ENCODE measurements around the gene CENPB.
"Not testable (repeated sequence)": the region's sequence is repeated elsewhere in the genome, so short reads cannot be mapped to it uniquely, and the experiment has no call there.

CENPB gene

DNA sequence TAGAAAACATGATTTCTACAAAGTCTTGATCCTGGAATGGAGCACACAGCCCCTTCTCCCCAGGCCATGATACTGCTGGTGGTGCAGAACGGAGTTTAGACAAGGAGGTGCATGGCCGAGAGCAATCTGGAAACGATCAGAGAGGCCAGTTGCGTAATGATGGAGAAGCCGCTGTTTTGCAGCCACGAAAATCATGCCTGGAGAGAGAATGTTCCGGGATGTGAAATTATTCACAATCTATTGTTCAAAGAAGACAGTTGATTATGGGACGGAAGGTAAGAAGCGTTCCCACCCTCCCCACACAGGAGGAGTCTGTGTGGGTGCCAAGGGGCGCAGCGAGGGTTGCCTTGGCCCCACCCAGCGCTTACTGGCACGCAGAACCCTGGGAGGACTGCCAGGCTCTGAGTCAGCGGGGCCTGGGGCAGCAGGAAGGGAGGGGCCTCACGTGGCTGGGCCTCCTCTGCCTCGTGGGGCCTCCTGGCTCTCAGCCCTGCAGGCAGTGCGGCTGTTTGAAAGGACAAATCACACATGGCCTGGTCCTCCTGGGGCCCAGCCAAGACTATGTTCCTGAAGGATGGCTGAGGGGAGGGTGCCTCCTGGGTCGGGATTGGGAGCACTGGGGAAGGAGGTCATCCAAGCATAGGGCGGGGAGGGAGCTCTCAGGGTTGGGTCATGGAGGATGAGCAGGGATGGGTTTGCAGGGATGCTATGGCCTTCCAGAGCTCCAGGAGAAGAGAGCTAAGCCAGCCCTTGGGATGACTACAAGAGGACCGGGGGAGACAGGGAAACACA is 25.1 kb upstream of the CENPB start:
- DNase-seq (ENCODE audit: low spot score) = peak; percentile 98

DNA sequence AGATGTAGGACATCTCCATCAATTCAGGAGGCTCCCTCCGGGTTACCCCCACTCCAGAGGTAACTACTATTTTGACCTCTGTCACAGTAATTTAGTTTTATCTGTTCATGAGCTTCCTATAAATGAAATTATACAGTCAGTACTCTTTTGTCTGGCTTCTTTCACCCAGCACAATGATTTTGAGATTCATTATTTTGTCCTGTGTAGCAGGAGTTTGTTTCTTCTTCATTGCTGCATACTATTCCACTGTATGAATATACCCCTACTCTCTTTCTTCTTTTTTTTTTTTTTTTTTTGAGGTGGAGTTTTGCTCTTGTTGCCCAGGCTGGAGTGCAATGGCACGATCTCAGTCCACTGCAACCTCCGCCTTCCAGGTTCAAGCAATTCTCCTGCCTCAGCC is 22.0 kb upstream of the CENPB start:
- no peak for DNase-seq (ENCODE audit: low spot score)

DNA sequence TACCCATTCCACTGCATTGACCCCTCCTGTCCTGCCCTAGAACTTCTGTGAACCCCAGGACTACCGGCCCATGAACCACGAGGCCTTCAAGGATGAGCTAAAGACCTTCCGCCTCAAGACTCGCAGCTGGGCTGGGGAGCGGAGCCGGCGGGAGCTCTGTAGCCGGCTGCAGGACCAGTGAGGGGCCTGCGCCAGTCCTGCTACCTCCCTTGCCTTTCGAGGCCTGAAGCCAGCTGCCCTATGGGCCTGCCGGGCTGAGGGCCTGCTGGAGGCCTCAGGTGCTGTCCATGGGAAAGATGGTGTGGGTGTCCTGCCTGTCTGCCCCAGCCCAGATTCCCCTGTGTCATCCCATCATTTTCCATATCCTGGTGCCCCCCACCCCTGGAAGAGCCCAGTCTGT is 18.2 kb upstream of the CENPB start:
- DNase-seq (ENCODE audit: low spot score) = no peak

DNA sequence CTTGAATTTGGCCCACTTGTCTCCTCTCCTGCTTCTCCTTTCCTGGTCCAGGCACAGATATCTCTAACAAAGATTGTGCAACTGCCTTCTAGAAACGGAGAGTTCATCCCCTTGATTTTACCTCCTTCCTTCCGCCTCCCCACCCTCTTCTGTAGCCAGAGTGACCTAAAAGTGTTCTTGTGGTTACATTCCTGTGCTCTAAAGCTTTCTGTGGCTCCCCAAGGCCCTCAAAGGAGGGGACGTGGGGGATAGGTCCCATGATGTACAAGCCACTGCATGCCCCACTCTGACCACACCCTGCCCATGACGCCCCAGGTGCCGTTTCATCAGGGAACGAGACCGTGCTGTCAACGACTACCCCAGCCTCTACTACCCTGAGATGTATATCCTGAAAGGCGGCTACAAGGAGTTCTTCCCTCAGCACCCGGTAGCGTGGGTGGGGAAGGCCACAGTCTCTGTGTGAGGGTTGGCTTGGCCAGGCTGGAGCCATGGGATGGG is 17.8 kb upstream of the CENPB start:
- no peak for DNase-seq (ENCODE audit: low spot score)

DNA sequence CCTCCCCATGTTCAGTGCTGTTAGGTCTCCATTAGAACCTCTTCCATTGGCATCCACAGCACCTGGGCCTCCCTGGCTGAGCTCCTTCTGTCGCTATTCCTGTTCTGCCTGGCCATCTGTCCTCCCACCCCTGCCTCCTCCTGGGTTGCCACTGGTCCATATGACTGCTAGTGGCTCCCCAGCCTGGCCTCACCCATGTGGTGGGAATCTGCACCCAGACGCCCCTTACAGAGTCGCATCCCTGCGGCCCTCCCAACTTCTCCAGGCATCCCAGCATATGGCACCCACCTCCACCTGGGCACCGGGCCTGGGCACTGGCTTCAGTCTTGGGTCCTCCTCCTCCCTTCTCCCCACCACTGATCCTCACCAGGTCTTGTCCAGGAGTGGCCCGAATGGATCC is 17.3 kb upstream of the CENPB start:
- no peak for DNase-seq (ENCODE audit: low spot score)

DNA sequence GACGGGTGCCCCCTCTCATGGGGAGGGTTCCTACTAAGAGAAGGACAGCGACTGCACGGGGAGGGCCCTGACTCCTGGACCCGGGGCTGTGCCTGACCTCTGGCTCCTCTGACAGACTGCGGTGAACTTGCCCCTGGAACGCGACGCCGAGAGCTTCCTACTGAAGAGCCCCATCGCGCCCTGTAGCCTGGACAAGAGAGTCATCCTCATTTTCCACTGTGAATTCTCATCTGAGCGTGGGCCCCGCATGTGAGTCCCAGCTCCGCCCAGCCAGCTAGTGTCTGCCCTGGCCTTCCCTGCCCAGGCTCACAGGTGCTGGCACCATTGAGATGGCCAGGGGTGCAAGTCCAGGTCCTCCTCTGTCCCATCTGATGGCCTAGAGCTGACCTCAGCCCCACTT is 16.7 kb upstream of the CENPB start:
- DNase-seq (ENCODE audit: low spot score) = no peak

DNA sequence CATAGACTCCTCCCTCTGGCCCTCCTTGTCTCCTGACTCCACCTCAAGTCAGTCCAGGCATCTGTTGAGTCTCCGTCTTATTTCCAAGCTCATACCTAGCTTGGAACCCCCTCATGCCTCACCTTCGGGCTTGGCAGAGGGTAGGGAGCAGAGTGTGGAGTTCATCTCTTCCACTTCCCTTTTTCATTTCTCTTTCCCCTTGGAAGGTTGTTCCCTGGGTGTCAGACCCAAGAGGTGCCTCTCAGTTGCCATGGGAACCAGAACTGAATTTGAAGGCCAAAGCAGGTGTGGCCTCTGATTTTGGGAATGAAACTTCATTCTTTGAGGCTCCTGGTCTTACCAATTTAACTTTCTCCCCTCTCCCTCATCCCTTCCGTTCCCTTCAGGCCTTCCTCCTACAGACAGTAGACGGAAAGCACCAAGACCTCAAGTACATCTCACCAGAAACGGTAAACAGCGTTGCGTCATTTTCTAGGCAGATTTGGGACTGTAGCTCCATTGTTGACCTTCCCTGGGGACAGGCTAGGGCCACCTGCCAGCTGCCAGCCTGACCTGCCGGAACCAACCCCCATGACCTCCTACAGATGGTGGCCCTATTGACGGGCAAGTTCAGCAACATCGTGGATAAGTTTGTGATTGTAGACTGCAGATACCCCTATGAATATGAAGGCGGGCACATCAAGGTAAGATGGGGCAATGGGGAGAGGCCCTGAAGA is 16.1 kb upstream of the CENPB start:
- DNase-seq (ENCODE audit: low spot score) = no peak

DNA sequence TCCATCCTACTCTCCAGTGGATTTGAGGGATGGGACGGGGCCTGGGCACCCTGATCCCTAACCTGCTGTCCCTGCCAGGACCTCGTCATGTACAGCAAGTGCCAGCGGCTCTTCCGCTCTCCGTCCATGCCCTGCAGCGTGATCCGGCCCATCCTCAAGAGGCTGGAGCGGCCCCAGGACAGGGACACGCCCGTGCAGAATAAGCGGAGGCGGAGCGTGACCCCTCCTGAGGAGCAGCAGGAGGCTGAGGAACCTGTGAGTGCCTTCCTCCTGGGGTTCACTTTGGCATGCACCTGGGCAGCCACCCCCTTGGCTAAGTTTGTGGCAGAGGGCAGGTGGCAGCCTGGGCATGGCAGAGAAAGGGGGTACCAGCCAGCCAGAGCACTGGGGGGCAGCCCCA is 15.3 kb upstream of the CENPB start:
- DNase-seq (ENCODE audit: low spot score) = no peak

DNA sequence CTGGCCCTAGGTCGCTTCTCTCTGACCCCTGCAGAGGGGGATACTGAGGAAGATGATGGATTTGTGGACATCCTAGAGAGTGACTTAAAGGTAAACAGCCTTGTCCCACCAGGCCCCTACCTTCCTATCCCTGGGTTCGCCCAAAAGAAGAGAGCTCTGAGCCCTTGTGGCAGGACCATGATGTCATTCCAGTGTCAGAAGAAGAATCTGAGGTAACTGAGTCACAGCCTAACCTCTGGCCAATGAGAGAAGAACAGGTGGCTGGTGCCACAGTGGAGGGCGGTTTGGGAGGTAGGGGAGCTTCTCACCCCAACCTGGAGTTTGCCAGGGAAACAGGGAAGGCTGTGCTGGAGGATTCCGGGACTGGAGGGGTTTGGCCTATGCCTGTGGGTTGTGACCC is 14.8 kb upstream of the CENPB start:
- DNase-seq (ENCODE audit: low spot score) = no peak

DNA sequence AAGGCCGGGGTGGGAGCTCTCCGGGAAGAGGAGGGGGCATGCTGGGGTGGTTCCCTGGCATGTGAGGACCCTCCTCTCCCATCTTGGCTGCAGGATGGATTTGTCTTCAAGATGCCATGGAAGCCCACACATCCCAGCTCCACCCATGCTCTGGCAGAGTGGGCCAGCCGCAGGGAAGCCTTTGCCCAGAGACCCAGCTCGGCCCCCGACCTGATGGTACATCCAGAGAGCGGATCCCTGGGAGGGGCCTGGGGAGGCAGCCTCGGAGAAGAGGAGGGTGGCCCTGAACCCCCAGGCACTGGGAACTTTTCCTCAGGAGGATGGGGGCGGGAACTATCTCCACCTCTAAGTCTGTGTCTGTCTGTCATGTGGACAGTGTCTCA is 14.3 kb upstream of the CENPB start:
- no peak for DNase-seq (ENCODE audit: low spot score)

DNA sequence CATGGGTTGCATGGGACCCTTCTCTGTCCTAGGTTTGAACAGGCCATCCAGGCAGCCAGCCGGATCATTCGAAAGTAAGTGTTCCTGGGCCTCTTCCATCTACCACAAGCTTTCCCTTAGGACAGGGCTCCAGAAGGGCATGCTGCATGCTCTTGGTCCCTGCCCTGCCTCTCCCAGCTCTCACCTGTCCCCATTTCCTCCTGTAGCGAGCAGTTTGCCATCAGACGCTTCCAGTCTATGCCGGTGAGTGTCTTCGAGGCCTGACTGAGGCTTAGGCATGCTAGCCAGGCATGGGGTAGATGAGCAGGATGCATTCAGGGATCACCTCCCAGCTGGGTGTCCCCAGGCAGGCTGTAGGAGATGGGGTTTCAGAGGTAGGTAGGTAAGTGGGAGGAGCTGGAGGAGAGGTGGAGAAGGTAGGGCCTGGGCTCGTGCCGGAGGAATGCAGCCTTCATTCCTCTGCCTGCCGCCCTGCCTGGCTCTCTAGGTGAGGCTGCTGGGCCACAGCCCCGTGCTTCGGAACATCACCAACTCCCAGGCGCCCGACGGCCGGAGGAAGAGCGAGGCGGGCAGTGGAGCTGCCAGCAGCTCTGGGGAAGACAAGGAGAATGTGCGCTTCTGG is 13.8 kb upstream of the CENPB start:
- DNase-seq (ENCODE audit: low spot score) = no peak

DNA sequence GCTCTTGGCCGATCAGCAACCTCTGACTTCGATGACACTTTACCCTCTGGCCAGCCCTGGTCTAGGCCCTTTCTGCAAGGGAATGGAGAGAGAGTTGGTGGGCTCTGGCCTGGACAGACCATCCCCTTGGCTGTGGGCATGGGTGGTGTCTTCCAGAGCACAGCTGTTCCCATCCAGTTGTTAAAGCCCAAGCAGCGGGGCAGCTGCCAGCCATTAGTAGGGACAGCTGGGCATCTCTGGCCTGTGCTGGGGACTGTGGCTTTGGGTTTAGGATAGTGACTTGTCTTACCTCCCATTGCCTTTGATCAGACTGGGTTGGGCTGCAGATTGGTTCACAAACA is 12.3 kb upstream of the CENPB start:
- DNase-seq (ENCODE audit: low spot score) = no peak

DNA sequence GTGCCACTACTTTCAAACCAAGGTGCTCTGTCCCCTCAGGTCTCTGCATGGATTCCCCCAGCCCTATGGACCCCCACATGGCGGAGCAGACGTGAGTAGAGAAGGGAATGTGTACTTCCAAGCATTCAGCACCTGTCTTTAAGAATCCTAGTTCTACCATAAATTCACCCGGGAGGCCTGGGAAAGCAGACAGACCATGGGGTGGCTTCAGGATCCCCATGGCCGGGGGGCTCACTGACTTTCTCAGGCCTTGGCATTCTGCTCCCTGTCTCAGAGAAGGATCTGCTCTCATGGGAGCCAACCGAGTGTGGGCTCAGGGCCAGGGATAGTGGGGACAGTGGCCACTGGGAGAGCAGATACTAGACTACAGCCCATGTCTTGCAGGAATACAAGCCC is 11.8 kb upstream of the CENPB start:
- no peak for DNase-seq (ENCODE audit: low spot score)

DNA sequence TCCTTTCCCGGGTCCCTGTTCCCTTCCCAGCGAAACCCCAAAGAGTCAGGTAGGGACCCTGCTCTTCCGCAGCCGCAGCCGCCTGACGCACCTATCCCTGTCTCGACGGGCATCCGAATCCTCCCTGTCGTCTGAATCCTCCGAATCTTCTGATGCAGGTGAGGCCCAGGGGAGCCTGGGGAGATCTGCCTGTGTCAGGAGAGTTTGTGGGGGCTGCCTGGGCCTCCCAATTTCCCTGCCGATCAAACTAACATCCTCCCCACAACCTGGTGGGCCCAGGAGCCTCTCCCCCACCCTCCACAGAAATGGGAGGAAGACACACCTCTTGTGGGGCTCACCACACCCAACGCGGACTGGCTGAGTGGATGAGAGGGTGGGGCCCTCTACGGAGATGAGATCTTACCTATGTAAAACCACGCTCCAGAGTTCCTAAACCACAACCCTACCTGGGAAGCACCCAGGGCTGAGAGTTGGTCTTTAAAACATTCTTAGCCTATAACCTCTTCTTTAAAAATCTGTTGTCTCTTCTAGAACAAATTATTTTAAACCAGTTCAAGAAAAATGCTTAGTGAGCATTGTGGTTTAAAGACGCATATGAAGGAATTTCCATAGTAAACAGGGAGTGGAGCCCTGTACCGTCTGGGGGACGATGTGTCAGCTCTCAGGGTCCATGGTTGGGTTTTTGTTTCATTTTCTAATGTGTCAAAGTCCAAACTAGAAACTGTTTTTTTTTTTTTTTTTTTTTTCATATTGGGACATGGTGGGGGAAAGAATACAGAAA is 11.2 kb upstream of the CENPB start:
- peak; percentile 62 for DNase-seq (ENCODE audit: low spot score)

DNA sequence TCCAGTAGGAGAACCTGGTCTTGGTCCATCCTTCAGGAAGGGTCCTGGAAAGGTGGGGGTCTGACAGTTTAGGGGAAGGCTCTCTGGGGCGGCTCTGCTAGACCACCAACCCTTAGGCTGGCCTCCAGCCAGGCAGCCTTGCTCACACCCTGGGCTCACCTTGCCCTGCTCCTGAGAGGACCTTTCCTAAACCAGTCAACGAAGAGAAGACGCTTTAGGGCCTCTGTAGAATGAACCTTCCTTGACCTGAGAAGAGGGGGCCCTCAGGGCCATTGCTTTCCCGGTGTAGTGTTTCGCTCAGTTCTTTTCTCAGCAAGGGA is 10.6 kb upstream of the CENPB start:
- no peak for DNase-seq (ENCODE audit: low spot score)

DNA sequence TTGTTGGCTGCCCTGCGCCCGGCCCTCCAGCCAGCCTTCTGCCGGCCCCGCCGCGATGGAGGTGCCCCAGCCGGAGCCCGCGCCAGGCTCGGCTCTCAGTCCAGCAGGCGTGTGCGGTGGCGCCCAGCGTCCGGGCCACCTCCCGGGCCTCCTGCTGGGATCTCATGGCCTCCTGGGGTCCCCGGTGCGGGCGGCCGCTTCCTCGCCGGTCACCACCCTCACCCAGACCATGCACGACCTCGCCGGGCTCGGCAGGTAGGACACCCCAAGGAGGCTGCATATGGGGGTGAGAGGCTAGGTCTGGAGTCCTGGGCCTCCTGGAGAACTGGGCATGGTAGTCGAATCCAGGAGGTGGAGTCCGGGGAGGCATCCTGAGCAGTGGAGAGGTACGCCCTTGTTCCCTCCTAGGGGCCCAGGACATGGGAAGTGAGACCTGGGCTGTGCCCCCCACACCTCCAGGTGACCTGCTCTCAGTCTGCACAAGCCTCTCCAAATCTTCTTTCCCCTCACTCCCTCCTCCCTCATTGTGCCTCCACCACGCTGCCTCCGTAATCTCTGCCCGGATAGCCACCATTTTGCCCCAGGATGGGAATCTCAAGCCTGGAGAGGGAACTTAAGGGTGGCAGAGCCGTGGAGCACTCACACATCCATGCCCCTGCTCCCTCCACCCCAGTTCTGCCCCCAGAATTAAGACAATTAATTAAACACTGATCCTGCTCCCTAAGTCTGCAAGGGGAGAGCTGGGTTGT is 10.1 kb upstream of the CENPB start:
- DNase-seq (ENCODE audit: low spot score) = no peak

DNA sequence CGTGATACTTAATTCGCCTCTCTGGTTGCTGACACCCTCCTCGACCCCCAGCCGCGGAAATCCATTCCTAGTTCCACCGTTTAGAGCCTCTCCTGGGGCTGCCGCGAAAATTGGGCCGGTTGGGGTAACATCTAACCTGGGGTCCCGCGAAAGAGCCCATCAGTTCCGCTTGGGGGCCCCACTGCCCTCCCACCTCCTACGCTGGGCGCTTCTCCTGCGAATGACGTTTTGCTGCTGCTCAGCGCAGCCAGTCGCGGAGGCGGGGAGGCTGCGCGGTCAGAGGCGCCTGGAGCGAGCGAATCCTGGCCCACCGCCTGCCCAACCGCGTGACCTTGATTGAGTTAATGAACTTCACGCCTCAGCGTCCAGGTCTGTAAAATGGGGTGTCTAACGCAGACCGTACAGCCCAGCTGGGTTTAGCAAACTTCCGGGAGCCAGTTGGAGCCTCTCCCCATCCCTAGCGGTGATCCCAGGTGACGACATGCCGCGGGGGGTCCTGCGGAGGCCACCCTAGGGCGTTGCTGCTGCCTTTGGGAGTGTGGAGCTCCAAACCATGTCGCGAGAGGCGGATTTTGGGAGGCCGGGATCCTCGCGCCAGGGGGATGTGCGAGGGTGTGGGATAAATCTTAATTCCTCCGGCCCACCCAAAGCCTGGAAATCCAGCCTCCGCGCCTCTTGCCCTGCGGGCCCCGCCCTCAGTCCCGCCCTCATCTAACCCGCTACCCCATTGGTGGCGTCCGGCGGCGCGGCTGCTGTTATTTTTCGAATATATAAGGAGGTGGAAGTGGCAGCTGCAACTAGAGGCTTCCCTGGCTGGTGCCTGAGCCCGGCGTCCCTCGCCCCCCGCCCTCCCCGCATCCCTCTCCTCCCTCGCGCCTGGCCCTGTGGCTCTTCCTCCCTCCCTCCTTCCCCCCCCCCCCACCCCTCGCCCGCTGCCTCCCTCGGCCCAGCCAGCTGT is 9.2 kb upstream of the CENPB start, which contains the start of gene CDC25B:
Gene CDC25B (plus strand): TSS at position 800 of the 958 bp plus-strand sequence. CDS start 222 bp downstream, outside the sequence.
- peak; percentile 89 for DNase-seq (ENCODE audit: low spot score)

DNA sequence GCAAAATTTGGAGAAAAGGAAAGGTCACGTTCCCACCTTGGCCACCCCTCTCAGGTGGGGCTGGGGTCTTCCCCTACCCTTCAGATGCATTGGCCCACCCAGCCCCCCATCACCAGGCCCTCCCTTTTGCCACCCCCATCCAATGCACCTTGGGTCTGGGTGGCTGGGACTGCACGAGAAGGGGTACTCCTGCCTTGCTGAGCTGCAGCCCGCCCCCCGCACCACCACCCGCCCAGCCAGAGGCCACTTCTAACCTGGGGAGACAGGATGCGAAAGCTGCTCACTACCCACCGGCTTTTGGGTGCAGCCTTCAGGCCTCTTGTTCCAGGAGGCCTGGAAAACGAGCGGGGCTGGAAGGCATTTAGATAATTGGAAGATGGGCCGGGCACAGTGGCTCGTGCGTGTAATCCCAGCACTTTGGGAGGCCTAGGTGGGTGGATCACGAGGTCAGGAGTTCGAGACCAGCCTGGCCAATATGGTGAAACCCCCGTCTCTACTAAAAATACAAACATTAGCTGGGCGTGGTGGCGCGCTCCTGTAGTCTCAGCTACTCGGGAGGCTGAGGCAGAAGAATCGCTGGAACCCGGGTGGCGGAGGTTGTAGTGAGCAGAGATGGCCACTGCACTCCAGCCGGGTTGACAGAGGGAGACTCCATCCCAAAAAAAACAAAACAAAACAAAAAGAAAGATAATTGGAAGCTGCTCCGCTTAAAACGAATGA is 8.3 kb upstream of the CENPB start:
- no peak for DNase-seq (ENCODE audit: low spot score)

DNA sequence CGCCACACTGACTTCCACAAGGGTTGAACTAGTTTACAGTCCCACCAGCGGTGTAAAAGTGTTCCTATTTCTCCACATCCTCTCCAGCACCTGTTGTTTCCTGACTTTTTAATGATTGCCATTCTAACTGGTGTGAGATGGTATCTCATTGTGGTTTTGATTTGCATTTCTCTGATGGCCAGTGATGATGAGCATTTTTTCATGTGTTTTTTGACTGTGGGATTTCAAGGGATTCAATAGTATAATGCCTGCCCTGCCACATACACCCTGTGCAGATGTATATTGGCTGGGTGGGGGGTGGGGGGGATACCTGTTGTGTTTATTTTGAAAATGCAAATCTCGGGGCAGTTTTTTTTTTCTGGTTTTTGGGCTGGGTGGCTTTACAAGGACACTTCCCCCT is 7.6 kb upstream of the CENPB start:
- DNase-seq (ENCODE audit: low spot score) = not testable (repeated sequence)

DNA sequence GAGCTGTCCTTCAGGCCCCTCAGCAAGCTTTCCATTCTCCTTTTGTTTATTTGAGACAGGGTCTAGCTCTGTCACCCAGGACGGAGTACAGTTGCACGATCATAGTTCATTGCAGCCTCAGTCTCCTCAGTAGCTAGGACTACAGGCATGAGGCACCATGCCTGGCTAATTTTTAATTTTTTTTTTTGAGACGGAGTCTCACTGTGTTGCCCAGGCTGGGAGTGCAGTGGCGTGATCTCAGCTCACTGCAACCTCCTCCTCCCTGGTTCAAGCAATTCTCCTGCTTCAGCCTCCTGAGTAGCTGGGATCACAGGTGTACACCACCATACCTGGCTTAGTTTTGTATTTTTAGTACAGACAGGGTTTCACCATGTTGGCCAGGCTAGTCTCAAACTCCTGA is 2.7 kb upstream of the CENPB start:
- not testable (repeated sequence) for DNase-seq (ENCODE audit: low spot score)
